Activated CD4-positive, alpha-beta T cell treated with anti-CD3 and anti-CD28 coated beads, Interleukin-2, Interleukin-4, amounts not matched to agents 100 ng/mL and 50 ng/mL, durations not matched to agents 16 hours and 8 hours (primary cell): ENCODE measurements around the gene LDLRAD3.

Source experiments
- DNase-seq: peaks from one replicate; pipeline ENCODE4 v3.0.0-alpha.2; 2020; ENCODE audit warnings: low spot score

The LDLRAD3 gene

DNA sequence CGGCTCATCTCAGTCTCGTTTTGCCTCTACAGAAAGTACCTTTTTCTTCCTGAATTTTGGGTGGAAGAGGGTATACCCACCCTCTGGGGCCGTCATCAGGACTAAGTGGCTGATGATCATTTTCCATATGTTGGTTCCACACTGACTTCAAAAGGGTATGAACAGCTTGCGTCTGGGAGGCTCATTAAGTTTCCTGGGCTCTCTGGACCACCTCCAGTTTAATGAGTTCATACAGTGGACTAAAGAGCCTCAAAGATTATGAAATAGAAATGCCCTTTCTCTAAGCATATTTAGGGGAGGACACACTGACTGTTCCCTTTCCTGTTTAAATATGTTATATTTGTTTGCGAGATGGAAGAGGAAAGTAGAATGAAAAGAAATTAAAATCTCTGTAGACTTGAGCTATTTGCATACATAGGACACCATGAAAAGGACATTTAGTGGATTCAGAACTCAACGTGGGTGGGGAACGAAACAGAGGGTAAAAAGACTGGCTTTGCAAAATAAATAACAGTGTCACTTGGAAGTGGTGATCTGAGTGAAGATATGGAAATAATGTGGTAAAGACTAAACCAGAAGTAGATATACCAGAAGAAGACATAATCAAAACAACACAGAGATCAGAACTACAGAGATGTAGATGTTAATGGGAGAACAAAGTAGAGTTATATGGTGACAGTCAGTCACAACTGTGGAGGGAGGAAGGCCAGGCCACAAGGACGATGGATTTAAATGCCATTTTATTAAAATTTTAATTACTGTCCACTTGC, 18.7 kb downstream of the LDLRAD3 start:
- DNase-seq, result no peak

DNA sequence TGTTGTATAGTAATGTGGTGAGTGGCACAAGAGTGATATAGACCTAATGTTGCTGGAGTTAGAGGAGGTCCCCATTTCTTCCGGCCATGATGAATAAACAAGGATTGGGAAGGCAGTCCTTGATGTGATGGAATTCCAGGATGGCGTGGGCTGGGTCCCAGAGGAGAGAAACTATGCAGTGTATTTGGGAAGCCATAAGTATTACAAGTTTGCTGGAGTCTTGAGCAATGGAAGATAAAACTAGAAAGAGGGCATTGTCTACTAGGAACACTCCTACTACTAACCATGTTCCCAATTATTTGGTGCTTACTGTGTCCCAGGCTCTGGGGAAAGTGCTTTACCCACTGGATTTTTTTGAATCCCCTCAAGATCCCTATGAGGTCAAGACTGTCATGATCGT, 20.0 kb downstream of the LDLRAD3 start:
- DNase-seq, result no peak

DNA sequence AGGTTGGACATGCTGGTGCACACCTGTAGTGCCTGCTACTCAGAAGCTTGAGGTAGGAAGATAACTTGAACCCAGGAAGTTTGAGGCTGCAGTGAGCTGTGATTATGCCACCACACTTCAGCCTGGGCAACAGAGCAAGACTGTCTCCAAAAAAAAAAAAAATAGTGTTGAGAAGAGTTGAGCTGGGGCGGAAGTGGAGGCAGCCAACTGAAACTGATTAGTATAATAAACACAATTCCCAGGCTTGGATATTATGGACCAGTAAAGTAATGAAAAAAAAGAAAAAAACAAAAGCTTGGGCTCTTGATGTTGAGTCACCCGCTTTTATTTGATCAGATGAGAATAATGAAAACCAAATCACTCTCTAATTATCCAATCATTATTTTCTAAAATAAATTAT, 21.0 kb downstream of the LDLRAD3 start:
- DNase-seq, result no peak

DNA sequence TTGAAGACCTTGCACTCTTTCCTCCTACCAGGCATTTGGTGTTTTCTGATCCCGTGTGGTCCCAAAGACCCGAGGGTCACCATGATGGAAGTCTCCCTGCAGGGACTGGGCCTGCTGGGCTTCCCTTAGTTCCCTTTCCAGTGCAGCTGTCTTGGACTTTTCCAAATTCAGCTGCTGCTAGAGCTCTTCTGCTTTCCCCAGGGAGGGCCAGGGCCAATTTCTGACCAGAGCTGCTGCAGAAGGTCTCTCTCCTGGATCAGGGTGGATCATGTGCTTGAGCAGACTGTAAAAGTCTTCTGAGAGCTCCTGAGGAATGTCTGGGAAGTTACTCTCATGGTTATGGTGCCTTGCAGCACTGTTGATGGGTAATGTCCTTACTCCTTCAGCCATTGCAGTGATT, 23.2 kb downstream of the LDLRAD3 start:
- no peak for DNase-seq

DNA sequence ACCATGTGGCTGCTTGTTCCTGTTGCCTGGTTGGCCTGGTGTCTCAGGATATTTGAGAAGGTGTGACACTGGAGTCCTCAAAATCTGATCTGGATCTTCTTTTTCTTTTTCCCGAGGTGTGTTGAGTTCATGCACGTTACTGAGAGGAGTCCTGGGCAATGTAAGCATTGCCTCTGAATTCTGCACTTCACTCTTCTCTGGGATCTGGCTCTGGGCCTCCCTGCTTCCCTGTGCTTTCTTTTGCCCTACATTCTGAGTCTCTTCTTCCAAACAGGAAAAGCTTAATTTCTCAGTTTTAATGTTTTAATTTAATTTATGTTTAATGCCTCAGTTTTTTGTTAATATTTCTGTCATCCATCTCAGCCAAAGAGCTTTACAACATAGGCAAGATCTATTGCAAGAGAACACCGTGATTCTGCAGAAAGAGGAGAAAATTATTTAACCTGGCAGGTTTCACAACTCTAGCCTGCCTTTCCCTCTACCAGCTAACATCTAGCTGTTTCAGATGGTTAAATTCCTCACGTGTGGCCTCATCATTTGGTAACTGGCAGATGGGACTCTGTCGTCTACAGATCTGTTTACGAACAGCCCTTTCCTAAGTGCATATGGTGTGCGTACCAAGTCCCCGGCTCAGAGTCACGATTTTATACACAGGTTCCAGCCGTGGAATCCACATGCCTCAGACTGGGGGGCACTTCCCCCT, 24.7 kb downstream of the LDLRAD3 start:
- DNase-seq, result no peak

DNA sequence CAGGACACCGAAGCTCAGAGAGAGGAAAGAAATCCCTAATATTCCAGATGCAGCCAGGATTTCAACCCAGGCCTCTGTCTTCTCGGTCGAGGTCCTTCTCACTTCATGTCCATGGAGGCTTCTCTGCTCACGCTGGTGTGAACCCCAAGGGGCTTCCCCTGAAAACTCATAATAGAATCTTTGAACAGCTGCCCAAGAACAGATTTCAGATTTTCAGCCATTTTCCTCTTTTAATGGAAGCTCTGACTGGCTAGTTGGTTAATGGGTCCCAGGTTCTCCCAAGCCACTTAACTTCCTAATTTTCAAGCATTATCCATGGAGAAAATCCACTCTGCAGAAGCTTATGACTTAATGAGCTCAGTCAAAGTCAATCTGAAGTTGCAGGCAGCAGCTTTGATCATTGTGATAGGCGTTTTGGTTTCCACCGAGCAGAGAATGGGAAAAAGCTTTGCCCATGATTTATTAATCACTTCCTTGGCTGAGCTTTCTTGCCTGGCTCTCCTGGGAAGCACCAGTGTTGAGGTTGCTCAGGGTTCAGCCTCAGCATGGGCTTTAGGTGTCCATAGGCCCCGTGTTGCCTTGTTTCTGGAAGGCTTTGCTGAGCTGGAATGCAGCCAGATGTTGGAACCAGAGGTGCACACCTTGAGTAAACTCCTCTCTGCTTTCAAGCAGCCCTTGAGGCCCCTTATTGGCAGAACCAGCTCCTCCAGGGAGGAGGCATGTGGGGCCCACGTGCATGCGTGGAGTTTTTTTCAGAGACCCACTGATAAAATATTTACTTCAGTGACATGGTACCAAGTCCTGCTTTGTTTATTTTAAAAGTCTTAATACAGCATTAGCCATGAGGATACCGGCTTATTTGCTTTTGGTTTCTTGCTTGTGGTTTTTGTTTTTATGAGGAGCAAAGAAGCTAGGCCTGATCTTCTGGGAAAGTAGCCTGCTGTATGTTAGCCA, 25.5 kb downstream of the LDLRAD3 start:
- no peak for DNase-seq

DNA sequence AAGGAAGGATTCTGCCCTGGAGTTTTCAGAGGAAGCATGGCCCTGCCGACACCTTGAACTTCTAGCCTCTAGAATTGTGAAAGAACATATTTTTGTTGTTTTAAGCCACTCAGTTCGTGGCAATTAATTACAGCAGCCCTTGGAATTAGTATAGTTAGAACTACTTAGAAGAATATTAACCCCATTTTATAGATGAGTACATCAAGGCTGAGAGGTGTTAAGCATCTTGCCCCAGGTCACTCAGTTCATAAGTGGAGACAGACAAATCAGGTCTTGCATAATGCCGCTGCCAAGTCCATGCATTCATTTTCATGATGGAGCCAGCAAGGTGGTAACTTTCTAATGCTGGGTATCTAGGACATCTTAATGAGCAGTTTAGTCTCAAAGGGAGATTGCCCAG, 26.6 kb downstream of the LDLRAD3 start:
- DNase-seq, result no peak

DNA sequence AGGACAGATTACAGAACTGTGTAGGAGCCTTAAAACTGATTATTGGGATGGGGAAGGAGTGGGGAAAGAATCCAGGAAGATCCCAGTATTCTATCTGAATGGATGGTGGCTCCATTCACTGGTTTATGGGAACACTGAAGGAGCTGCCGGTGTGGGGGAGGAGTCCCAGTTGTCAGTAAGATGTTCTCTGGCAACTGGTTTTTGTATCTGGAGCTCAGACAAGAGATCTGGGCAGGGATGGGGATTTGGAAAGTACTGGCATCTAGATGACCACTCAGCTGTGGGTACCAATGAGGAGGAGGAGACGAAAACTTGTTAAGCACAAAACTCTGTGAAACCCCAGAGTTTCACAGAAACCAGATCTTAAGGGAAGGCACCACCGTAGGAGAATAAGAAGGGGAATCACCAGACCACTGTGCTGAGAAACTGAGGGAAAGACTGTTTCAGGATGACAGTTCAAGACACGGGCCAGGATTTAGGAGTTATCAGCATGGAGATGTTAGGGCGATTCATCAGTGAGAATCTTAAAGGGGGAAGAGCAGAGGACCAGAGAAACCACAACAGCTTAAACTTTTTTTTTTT, 28.1 kb downstream of the LDLRAD3 start:
- DNase-seq, result no peak

DNA sequence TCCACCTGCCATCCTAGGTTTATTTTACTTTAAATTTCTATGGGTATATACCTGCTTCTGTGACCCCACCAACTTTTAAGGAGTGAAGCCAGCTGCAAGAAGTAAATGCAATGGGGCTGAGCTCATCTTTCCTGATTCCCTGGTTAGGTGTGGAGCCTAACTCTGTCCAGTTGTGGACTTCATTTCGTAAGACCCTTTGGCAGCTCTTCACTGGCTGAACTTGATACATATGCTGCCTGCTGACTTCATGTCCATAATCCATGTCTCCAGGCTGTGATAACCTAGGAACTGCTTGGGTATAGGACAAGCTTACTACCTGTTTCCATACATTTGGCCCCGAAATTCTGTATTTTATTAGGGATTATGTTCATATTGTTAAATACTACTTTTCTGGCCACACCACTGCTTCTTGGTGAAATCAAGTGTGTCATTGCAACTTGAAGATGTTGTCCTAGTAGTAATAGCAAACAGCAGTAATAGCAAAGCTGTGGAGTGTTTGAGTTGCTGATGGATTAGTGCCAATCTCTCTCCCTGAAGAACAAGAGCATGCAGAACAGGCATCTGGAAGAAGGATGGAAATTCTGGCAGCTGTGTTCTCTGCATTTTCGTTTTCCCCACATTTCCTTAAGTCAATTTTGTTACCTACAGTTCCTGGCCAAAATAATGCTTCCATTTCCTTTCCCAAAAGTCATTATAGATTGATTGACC, 31.2 kb downstream of the LDLRAD3 start:
- DNase-seq, result no peak

DNA sequence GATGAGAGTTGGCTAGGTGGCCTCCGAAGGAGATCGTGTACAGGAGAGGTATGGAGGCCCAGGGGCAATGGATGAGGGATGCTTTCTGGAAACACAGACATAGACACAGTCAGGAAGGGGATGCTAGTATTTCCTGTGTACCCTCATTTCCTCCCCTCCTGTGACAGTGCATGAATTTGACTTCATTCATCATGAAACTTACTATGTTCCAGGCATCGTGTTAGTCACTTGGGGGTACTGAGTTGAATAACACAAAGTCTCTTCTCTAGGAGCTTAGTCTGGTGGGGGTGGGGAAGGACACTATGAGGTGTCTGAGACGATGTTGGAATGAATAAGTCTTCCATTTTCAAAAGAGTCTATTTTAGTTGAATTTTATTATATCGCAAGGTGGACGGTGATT, 32.6 kb downstream of the LDLRAD3 start:
- no peak for DNase-seq

DNA sequence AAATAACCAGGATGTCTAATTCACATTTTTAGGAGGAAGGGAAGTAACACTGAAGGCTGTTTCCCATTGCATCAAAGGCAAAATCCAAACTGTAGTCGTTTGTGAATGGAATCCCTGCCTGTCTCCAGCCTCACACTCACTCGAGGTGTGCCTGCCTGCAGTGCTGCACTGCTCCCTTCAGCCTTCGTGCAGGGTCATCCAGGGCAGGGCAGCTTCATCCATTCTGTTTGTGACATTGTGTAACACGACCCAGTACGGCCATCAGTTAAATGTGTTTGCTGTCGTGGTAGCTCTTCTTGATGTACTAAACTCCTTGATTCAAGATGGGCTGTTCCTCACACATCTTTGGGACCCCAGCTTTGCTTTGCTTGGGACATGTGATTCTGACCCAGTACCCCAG, 34.3 kb downstream of the LDLRAD3 start:
- no peak for DNase-seq

DNA sequence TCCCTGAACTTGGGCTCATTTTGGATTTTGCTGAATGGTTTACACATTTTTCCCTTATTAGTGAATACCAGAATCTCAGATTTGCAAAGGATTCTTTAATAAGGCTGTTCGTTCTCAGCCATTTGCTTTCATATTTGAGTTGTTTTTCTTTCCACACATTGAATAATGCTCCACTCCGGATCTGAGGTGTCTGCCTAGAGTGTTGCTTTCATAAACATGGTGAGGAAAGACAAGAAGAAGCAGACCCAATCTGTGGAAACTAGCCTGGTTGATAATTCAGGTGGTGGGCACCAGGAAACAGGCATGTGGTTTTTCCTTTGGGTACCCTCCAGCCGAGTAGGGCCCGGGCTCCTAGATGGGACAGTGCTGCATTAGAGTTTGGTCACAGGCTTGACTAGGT, 35.0 kb downstream of the LDLRAD3 start:
- DNase-seq, result no peak

DNA sequence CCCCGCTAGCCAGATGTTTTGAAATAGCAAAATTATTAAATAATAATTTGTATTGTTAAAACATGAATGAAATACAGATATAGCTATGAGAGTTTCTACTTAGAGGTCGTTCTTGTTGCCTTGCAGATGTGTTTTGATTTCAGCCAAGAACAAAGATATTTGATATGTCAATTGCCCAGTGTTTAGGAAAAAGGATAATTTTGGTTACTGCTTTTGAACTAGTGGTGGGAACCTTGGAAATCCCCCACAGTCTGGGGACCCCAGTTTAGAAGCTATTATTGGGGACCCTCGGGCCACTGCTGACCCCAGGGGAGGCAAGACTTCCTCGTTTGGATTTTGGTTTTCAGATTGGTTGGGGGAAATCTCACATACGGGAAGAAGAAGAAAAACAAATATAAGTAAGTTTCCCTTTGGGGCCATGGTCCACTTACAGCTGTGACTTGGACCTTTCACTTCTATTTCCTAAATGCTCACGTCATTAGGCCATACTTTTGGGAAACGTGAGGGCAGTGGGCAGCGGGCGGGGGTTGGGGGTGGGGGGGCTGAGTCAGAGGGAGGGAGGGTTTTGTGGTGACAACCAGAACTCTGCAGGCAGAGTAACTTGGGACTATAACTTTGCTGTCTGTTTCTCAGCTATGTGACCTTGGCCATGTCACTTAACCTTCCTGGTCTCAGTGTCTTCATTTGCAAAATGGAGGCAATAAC, 37.0 kb downstream of the LDLRAD3 start:
- no peak for DNase-seq

DNA sequence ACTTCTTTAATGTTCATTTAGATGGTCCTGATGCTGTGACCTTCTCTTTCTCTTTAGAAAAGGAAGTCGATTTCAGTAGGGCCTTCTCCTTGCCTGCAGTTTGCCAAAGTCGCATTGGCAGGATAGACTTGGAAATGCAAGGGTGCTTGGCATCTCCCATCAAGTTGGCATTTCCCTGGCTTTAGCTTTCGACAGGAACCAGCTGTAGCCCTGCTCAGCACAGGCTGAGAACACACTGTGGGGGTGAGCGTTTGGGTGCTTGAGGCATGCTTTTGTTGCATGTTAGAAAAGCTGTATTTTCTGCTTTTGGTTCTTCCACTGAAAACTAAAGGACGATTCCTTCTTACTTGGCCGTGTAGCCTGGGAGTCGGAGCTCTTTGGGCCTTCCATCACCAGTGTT, 37.7 kb downstream of the LDLRAD3 start:
- DNase-seq, result no peak

DNA sequence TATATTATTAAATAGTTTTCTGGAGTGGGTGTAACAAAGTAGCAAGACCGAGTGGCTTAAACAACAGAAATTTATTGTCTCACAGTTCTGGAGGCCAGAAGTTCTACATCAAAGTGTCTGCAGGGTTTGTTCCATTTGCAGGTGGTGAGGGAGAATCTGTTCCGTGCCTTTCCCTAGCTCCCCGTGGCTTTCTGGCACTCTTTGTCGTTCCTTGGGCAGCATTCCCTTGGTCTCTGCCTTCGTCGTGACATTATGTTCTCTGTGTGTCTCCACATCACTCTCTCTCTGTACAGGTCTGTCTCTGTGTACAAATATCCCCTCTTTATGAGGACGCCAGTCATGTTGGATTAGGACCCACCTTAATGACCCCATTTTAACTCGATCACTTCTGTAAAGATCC, 38.2 kb downstream of the LDLRAD3 start:
- no peak for DNase-seq

DNA sequence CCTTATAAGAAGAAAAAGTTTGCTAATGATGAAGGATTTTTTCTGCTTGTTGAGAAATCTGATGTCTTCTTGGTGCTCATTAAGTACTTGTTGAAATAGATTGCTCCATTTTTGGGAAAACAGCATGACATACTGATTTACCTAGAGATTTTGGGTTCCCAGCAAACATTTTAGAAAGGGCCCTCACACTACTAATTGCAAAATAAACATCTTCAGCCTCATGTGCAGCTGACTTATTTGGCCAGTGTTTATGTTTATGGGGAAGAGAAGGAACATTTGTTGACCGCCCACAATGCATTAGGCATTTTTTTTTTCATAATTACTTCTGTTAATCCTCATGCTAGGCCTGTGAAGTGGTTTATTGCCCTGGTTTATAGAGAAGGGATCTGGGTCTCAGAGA, 40.1 kb downstream of the LDLRAD3 start:
- no peak for DNase-seq

DNA sequence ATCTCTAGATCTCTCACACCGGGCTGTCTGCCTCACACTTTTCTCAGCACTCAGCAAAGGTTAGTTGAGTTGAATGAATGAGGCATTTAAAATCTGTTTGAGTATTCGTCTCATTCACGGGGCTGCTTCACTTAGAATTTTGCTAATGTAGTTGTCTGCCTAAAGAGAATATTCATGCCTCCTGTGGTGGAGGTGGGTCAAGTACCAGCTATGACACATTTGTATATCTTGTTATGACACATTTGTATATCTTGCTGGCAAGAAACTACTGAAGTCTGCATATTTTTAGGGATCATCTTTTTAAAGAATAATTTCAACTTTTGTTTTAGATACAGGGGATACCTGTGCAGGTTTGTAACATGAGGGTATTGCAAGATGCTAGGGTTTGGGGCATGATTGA, 43.1 kb downstream of the LDLRAD3 start:
- DNase-seq, result no peak

DNA sequence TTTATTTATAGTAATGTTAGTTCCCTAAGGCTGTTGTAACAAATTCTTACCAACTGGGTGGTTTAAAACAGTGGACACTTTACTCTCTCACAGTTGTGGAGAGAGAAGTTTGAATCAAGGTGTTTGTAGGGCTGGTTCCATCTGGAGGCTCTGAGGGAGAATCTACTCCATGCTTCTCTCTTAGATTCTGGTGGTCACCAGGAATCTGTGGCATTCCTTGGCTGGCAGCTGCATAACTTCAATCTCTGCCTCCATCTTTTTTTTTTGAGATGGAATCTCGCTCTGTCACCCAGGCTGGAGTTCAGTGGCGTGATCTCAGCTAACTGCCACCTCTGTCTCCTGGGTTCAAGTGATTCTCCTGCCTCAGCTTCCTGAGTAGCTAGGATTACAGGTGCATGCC, 46.3 kb downstream of the LDLRAD3 start:
- no peak for DNase-seq

DNA sequence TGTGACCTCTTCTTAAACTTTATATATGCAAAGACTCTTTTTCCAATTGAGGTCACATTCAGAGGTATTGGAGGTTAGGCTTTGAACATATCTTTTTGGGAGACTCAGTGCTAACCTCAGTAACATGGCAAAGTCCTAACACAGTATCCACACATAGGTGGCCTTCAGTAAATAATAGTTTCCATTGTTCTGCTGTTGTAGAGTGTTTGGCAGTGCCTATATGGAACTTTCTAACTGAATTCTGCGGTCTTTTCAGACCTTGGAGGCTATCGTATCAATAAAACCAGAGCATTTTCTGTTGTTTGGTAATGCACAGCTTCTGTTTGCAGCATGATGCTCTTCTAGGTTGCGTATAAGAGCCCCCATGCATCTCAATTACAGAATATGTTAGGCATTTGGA, 47.0 kb downstream of the LDLRAD3 start:
- no peak for DNase-seq

DNA sequence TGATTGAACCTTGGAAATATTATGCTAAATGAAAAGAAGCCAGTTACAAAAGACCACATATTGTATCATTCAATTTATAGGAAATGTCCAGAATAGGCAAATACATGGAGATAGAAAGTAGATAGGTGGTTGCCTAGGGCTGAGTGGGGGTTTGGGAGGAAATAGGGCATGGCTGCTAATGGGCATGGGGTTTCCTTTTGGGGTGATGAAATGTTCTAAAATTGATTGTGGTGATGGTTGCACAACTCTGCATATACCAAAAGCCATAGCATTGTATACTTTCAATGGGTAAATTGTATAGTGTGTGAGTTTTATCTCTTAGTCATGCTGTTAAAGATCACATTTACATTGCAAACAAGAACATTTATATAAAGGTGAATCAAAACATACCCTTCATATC, 48.7 kb downstream of the LDLRAD3 start:
- DNase-seq, result no peak

DNA sequence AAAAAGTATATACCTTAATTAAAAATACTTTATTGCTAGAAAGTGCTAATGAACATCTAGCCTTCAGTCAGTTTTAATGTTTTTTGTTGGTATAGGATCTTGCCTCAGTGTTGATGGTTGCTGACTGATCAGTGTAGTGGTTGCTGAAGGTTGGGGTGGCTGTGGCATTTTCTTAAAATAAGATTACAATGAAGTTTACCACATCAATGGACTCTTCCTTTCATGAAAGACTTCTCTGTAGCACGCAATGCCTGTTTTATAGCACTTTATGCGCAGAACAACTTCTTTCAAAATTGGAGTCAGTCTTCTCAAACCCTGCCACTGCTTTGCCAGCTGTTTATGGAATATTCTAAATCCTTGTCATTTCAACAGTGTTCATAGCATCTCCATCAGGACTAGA, 50.6 kb downstream of the LDLRAD3 start:
- no peak for DNase-seq
